ENCODE measurements around the gene CADM2. TPM values are rescaled to one million over a fixed set of nuclear protein-coding genes. Genes with fewer than 3 reads are reported as not detected.

Gene CADM2
- total RNA-seq, 4 donors from 2014 or later: 15.6 to 51.8 (median 37.4) TPM

DNA sequence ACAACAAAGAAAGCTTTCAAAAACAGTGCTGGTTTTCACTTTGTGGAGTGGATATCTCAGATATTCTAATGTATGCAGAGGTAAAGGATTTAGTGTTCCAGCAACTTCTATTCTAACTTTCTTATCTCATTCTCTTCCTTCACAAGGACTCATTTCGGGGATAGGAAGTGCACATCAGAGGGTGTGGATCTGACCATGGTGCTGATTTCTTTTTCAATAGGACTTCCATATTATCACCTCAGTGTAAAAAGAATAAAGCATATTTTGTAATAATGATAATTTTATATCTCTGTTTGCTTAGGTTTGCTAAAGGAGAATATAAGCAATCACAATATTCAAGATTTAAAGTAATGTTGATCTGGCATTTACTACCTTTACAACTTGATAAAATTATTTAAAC lies 12.5 kb upstream of the CADM2 start:
- no peak for DNase-seq (ENCODE audit: low spot score in 2 of 2)
- no peak for TF ChIP-seq EP300 (IDR thresholded peaks at IDR 0.05)
- TF ChIP-seq POLR2A (IDR thresholded peaks at IDR 0.05): no peak
- TF ChIP-seq, protein P1, sequence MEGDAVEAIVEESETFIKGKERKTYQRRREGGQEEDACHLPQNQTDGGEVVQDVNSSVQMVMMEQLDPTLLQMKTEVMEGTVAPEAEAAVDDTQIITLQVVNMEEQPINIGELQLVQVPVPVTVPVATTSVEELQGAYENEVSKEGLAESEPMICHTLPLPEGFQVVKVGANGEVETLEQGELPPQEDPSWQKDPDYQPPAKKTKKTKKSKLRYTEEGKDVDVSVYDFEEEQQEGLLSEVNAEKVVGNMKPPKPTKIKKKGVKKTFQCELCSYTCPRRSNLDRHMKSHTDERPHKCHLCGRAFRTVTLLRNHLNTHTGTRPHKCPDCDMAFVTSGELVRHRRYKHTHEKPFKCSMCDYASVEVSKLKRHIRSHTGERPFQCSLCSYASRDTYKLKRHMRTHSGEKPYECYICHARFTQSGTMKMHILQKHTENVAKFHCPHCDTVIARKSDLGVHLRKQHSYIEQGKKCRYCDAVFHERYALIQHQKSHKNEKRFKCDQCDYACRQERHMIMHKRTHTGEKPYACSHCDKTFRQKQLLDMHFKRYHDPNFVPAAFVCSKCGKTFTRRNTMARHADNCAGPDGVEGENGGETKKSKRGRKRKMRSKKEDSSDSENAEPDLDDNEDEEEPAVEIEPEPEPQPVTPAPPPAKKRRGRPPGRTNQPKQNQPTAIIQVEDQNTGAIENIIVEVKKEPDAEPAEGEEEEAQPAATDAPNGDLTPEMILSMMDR (IDR thresholded peaks at IDR 0.05): no peak
- Histone ChIP-seq H3K4me3 (no peak overlapping the region), H3K4me1 (no peaks in the 10 kb centered on the region), H3K27me3 (no peaks in the 10 kb centered on the region), H3K9me3 (no peaks in the 10 kb centered on the region), H3K27ac (no peak overlapping the region), H3K36me3 (no peaks in the 10 kb centered on the region)
- WGBS, 2 donors: 0 to 3% methylated on average over 1 of the region's 1 CpG

DNA sequence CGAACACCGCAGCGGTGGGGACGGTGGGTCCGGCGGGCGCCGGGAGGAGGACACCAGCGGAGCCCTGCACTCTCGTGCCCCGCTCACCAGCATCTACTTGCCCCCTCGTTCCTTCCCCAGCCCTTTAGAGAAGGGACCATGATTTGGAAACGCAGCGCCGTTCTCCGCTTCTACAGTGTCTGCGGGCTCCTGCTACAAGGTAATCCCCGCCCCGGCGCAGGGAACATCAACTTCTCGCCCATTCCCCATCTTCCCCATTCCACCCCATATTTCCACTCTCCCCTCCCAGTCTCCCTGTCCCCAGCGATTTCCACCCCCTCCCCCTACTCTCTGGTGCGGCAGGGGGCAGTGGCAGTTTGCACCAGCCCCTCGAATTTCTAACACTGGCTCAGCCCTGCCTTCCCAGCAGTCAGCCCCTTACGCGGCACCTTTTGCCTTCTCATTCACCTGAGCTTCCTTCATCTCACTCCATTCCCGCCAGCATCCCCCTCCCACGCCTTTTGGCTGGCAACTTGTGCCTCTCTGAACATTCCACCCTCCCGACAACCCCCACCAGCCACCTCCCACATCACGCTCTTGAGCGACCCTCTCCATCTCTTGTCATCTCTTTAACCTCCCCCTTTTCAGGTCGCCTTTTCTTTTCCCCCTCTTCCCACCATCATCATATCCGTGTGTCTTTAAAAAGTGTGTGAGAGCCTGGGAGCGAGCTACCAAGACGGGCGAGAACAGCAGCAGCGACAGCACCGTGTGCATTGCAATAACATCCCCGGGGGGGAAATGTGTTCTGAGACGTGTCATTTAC lies 882 bp downstream of the CADM2 start:
- no peaks in the 10 kb centered on the region for H3K36me3 ChIP-seq
- no peaks in the 10 kb centered on the region for H3K9me3 ChIP-seq
- peak overlapping the region; percentile 42 to 67 (median 57) for H3K4me3 ChIP-seq
- TF ChIP-seq, protein P1 (IDR thresholded peaks at IDR 0.05): no peak
- TF ChIP-seq EP300 (IDR thresholded peaks at IDR 0.05) (no peak), POLR2A (IDR thresholded peaks at IDR 0.05) (no peak)
- 2% methylated on average over 37 to 40 of the region's 40 CpGs for WGBS, 2 donors
- H3K27me3 ChIP-seq: peaks cover 0 to 26% of the 10 kb centered on the region in 2 donors
- peaks cover 0 to 11% (median 3%) of the 10 kb centered on the region in 4 donors for H3K4me1 ChIP-seq
- DNase-seq (ENCODE audit: low spot score in 2 of 2): no peak
- H3K27ac ChIP-seq: peak overlapping the region in 2 of 4 donors; percentile 31 to 60

DNA sequence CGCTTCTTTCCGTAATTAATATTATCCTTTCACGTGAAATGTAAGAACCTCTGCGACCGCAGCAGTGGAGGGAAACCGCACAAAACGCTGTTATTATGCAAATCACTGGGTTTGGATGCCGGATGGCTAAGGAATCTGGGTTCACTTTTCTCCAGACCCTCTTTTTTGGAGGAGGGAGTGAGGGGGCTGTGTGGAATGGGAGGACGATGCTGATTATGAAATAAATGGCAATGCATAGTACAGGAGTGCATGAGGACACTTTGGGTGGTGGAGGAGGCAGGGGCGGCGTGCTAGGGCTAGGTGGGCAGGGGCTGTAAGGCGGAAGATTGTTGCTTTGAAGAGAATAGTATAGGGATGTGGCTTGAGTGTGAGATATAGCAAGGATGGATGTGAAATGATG lies 1.8 kb downstream of the CADM2 start:
- peaks cover 0 to 11% (median 3%) of the 10 kb centered on the region in 4 donors for H3K4me1 ChIP-seq
- H3K36me3 ChIP-seq: no peaks in the 10 kb centered on the region
- peak overlapping the region in 2 of 4 donors; percentile 42 to 67 for H3K4me3 ChIP-seq
- peaks cover 0 to 26% of the 10 kb centered on the region in 2 donors for H3K27me3 ChIP-seq
- DNase-seq (ENCODE audit: low spot score in 2 of 2): no peak
- no peaks in the 10 kb centered on the region for H3K9me3 ChIP-seq
- no peak overlapping the region for H3K27ac ChIP-seq
- no peak for TF ChIP-seq EP300 (IDR thresholded peaks at IDR 0.05)
- TF ChIP-seq, protein P1 (IDR thresholded peaks at IDR 0.05): no peak
- TF ChIP-seq POLR2A (IDR thresholded peaks at IDR 0.05): no peak
- WGBS, 2 donors: 6% methylated on average over 12 of the region's 12 CpGs

DNA sequence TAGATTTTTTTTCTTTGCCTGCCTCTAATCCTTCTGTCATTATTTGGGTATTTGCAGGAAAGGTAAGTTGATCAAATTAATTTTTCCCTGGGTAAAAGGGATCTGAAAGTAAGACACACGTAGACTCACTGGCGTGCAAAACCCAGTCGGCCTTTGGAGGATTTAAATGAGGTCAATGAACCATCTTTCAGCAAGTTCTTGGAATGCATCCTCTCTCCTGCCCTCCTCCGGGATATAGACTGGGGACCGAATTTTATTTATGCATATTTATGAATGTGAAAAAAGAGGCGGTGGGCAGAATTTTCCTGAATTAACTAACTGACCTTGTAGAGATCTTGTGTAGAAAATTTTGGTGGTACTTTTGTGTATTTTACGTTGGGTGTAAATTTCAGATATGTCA lies 2.2 kb downstream of the CADM2 start:
- Histone ChIP-seq H3K27ac (peak overlapping the region in 1 of 4 donors; percentile 32), H3K36me3 (no peaks in the 10 kb centered on the region), H3K4me1 (peaks cover 0 to 11% (median 3%) of the 10 kb centered on the region in 4 donors), H3K4me3 (peak overlapping the region; percentile 4 to 67 (median 18)), H3K27me3 (peaks cover 0 to 26% of the 10 kb centered on the region in 2 donors), H3K9me3 (no peaks in the 10 kb centered on the region)
- WGBS, 2 donors: 11 to 12% methylated on average over 7 of the region's 7 CpGs
- TF ChIP-seq, protein P1 (IDR thresholded peaks at IDR 0.05): no peak
- no peak for TF ChIP-seq EP300 (IDR thresholded peaks at IDR 0.05)
- TF ChIP-seq POLR2A (IDR thresholded peaks at IDR 0.05): no peak
- no peak for DNase-seq (ENCODE audit: low spot score in 2 of 2)

DNA sequence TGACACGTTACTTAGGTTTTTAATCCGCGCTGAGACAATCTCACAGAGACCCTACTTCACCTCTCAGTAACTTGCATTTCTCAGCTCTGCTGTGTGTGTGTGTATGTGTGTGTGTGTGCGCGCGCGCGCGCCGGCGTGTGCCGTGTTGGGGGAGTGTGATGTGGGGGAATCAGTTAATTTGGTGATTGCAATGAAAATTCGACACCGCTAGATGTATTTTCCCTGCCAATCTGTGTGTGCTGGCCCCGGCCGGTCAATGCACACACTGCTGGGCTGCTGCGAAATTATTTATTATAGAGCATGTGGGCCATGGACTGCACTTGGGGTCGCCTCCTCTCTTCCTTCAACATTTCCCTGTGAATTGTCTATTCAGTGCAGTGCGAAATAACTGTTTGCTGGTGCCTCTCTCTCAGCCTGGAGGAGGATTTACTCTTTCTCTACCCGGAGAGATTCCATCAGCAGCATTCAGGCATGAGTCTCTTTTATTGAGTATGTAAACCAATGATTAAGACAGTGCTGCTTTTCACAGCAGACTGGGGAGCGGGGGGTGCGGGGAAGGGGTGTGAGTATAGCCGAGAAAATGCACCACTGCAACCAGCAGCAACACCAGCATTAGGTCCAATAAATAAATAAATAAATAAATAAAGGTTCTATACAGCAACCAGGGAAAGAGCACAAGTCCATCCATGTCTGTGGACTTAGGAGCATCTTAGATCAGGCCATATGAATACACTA lies 2.9 kb downstream of the CADM2 start:
- no peak for DNase-seq (ENCODE audit: low spot score in 2 of 2)
- Histone ChIP-seq H3K27ac (peak overlapping the region in 2 of 4 donors; percentile 16 to 32), H3K36me3 (no peaks in the 10 kb centered on the region), H3K9me3 (no peaks in the 10 kb centered on the region), H3K27me3 (peaks cover 0 to 26% of the 10 kb centered on the region in 2 donors), H3K4me1 (peaks cover 0 to 11% (median 3%) of the 10 kb centered on the region in 4 donors), H3K4me3 (peak overlapping the region; percentile 4 to 67 (median 18))
- TF ChIP-seq POLR2A (IDR thresholded peaks at IDR 0.05) (no peak), EP300 (IDR thresholded peaks at IDR 0.05) (no peak)
- TF ChIP-seq, protein P1 (IDR thresholded peaks at IDR 0.05): no peak
- 14 to 30% methylated on average over 23 of the region's 23 CpGs for WGBS, 2 donors
